T-helper 9 cell (primary cell): ENCODE measurements around the gene NRG4.
"Not testable (repeated sequence)": the region's sequence is repeated elsewhere in the genome, so short reads cannot be mapped to it uniquely, and the experiment has no call there.

Source experiments
- DNase-seq: peaks from one replicate; pipeline ENCODE4 v3.0.0-alpha.2; 2020
- total RNA-seq, 2 donors: gene quantifications; one replicate each; lab custom pipeline; 2026; lab: John Stamatoyannopoulos, UW

NRG4 gene, protein sequence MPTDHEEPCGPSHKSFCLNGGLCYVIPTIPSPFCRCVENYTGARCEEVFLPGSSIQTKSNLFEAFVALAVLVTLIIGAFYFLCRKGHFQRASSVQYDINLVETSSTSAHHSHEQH
- total RNA-seq, result 0 to 0.14 reads per million in 2 donors

DNA sequence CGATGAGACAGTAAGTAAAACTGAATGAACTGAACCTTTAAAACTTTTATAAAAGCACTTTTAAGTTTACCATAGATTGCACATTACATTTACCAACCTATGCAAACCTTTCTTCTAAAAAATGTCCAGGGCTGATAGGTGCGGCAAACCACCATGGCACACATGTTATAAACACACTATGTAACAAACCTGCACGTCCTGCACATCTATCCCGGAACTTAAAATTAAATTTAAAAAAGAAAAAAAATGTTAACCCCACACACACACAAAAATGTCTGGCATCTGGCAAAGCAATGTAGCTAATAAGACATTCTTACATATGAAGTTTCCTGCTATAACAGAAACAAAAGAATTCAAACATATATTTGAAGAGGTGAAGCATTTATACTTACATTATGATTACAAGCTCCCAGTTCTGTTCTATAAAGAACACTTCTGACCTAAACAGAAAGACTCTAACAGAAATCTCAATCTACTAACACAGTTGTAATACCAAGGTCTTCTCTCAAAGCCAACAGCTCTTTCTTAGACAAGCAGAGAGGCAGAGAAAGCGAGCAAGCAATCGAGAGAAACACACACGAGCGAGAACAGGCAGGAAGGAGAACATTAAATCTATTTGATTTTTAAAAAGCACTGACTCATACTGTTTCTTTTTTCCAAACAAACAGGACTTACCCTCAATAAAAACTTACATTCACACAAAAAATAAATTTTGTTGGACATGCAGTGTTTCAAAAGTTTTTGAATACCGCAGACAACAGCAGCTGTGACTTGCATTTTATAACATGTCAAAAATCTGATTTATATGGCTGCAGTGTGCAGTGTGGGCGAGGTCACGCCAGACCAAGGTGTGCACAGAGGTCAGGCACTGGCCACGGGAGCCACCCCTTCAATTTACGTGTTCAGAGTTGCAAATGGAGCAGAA lies at the start of gene NRG4:
Gene NRG4, minus strand, starts transcription at position 798 of the 925 bp plus-strand sequence. CDS start 1,194 bp downstream, outside the sequence.
- DNase-seq, result no peak

DNA sequence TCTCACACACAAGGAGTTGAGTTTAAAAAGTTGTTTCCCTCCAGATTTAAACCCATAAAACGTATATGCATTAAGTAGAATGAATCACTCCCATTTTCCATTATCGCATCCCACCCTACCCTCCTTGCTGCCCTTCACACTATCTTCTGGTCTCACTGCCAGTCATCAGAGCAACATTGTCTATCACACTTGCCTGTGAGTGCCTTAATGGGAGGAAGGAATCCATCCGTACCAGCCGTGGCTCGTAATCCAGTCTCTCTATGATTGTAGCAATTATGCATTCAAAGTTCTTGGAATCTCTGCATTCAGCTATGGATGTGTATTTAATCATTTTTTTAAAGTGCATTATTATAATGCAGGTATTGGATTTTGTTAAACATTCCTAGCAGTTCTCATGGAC lies 49.5 kb upstream of the NRG4 start:
- DNase-seq, result no peak

DNA sequence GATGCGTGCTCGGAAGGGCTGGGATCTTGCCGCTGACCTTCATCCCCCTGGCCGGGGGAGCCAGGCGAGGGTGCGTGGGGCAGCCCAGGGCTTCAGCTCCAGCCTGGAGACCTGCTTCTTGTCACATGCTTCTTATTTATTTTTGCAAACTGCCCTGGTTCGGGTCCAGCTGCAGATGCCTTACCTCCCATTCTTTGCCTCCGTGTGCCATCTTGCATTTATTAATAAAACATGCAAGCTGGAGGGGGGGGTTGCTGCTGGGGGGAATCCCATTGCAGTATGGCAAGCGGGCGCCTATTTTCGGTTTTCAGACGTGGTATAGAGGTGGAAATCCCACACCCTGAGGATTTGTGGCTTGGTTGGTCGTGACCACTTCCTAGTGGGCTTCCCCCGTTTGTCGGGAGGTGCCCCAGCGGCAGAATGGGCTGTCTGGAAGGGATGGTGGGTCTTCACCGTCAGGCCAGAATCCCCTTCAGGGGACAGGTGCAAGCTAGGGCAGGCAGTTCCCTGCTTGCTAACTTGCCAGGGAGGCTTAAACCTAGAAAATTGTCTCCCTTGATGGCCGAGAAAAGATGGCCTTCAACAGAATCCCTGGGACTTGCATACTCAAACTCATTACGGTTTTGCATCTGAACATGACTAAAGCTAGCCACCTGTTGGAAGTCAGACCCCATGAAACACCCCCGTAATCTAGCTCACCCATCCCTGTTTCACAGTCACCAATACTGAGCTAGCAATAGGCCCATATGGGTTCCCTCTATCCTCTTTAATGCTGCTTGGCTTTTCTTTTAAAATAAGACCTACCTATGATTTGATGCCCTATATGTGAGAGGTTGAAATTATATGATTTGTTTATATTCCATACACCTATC lies 48.1 kb upstream of the NRG4 start:
- DNase-seq, result peak; percentile 5

DNA sequence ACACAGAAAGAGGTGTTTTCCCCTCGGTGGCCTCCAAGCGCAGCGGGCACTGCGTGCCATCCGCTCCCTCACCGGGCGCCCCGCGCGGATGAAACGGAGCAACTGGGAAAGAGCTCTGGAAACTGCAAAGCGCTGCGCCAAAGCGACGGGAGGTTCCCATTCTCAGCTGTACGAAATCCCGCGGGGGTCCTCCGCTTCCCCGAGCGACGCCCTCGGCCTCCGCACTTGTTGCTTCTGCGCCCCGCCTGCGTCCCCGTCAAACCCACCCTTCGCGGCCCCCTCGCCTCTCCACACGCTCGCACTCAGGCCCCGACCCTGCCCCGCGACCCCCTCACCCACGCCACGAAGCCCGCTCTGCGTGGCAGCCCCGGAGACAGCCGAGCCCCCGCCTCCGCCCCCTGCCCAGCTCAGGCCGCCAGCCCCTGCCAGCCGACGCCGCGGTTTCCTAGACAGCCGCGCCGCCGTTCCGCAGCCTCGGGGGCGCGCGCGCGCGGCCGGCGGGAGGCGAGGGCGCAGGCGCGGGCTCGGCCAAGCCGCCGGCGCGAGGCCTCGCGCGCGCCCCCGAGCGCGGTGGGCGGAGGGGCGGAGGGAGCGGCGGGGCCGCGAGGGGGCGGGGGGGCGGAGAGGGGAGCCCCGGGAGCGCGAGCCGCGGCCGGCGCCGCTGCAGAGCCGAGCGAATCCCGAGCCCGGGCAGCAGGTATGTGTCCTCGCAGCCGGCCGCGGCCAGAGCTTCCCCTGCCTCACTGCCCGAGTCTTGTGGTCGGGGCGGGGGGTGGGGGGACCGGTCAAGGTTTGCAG lies 47.3 kb upstream of the NRG4 start, which contains the start of gene TMEM266:
Gene TMEM266, plus strand, starts transcription at position 666 of the 798 bp plus-strand sequence. CDS start 74,279 bp downstream, outside the sequence.
- DNase-seq, result peak; percentile 1

DNA sequence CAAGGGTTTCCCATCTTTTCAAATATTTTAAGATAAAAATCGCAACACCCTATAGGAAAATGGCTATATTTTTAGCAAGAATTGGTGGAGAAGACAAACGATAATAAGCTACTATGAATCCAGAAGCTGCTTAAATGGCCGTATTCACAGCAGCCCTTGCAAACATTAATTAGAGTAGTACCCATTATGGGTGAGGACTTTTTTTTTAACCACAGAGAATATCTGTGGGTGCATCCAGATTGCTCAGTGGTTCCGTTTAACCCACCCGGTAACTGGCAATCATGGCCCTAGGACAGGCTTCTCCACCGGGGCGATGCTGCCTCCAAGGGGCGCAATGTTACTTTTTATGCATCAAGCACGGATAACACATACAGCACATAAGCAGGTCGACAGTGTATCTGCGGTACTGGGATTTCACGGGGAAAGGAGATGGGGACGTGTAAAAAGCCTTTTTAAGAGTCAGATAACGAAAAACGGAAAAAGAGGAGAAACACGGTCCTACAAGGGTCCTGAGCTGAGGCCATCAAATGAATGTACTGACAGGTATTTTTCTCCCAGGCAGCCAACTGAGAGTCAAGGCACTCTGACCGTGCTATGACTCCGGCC lies 46.6 kb upstream of the NRG4 start:
- DNase-seq, result no peak

DNA sequence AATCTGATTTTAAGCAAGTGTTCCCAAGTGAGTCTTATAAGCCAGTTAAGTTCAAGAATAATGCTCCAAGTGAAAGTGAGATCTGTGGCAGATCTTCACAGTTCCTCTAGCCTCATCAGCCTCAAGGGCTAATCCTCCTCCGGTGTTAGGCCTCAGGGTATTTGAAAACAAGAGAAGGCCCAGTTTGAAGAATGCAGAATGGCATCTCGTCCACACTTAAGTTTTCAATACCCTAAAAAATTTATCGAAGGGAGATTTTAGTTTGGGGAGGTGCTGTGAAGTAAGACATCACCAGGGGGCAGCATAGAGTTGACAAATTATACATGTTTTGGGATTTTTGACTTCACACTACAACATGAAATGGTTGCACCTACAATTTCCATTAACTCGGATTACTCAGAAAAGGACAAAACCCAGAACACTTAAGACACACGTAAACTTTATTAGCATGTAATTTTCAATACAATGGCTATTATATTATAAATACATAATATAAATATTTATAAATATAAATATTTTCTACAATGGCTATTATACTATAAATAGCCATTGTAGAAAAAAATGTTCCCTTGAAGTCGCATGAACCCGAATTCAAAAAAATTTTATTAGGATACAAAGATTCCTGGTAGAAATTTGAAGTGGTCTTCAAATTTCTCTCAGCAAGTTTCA lies 45.2 kb upstream of the NRG4 start:
- peak; percentile 11 for DNase-seq

DNA sequence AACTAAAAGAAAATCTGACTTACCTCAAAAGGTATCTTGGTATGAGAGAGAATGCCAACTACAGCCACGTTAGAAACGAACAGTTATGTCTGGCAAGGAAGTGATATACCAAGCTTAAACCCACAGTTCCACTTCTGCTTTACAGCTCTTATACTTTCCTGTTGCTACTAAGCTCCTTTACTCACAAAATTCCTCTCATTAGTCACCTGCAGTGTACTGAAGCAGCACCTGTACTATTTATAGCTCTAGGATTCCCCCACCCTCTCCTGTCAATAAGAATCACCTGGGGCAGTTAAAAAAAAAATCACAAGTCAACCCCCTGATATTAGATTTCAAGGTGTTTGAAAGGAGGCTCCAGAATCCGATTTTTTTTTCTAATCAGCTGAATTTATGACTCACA lies 44.7 kb upstream of the NRG4 start:
- no peak for DNase-seq

DNA sequence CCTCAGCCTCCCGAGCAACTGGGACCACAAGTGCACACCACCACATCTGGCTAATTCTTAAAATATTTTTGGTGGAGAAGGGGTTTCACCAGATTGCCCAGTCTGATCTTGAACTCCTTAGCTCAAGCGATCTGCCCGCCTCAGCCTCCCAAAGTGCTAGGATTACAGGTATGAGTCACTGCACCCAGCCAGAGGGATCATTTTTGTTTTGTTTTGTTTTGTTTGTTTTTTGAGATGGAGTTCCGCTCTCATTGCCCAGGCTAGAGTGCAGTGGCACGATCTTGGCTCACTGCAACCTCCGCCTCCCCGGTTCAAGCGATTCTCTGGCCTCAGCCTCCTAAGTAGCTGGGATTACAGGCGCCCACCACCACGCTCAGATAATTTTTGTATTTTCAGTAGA lies 42.0 kb upstream of the NRG4 start:
- DNase-seq, result not testable (repeated sequence)

DNA sequence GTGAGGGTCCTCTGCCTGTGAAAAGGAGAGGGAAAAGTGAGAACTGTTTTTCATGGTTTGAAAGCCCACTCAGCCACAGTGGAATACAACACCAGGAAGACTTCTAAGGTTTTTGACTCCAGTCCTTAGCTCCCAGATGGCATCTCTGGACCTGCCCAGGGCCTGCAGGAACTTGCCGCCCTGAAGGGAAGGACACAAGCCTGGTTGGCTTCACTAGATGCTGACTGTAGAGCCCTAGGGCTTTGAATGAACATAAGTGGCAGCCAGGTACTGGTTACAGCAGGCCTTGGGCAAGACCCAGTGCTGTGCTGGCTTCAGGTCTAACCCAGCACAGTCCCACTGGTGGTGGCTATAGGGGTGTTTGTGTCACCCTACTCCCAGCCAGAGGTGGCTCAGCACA lies 26.3 kb upstream of the NRG4 start:
- no peak for DNase-seq

DNA sequence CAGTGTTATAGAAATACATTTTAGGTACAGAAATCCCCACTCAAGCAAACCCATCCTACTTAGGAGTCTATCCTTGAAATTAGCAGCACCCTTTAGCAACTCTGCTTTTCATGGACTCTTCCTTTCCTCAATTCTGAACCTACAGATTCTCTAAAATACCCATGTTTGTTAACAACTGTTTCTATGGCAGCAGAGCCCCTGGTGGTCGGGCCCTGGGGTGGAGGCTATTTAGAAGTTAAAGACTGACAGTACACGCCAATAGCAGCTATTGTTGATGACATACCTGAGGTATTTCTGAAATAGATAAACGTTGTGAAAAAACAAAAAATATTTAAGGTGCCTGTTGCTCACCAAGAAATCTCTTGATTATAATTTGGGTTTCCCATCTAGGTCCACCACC lies 23.4 kb upstream of the NRG4 start:
- DNase-seq, result no peak

DNA sequence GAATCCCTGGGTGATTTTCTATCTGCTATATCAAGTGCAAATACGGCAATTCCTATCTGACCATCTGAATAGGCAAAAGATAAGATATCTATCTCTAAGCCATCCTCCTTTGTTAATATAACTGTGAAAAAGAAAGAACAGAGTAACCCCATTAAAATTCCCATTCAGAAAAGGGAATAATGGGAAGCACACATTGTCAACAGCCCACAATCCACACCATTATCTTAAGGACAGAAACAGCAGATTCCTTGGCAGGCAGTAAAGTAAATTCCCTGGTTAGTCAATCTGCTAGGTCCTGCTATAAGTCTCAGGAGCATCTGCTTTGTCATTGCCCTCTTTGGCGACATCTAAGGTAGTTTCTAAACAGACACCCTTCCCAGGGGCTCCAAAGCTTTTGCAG lies 21.9 kb upstream of the NRG4 start:
- DNase-seq, result no peak

DNA sequence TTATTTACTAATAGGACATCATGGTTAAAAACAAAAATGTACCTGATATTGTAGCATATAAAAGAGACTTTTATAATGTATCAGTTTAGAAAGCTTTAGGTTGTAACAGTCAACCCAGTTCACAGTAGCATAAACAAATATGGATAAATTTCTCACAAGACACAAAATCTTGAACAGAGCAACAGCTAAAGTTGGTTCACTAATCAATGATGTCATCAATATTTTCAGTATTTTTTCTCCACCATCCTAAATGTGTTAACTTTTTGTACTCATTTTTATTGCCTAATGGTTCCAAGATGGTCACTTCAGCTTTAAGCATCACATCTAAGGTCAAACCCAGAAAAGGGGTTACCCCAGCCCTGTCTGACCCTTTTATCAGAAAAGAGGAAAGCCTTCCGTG lies 21.2 kb upstream of the NRG4 start:
- DNase-seq, result no peak

DNA sequence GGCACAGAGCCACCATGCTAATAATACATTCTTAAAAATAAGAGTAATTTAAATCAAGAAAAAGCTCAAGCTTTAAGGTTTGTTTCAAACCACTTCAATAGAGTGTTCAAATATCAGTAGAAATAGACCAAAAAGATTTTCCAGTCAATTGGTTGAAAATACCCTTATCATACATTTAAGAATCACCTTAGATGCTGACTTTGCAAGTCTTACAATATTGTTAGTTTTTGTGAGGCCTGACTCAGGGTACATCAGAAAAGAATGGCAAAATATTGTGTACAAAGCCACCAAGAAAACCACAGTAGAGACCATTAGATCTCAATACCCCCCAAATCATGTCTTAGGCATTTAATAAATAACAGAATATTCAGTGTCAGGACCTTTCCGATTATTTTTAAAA lies 19.8 kb upstream of the NRG4 start:
- no peak for DNase-seq

DNA sequence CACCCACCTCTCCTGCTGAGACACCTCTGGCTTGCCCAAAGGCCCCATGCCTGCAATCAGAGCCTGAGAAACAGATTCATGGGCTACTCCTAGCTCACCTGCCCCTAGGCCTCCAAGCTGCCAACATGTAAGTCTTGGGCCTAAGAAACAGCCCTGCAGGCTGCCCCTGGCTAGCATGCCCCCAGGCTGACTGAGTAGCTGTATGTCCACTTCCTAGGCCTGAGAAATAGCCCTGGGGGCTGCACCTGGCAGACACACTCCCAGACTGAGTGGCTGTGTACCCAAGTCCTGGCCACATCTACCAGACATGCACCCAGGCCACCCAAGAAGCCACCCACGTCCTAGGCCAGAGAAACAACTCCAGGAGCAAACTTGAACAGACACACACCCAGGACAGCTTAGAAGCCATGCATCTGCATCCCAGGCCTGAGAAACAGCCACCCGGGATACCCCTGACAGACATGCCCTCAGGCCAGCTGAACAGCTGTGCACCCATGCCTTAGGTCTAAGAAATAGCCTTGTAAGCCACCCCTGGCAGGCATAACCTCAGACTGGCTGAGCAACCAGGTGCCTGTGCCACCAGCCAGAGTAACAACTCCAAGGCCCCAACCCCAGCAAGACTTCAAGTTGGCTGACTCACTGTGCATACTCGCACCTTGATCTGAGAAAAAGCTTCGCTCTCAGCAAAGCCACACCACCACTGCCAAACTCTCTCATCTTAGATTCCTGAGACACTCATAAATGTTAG lies 12.0 kb upstream of the NRG4 start:
- DNase-seq, result no peak

DNA sequence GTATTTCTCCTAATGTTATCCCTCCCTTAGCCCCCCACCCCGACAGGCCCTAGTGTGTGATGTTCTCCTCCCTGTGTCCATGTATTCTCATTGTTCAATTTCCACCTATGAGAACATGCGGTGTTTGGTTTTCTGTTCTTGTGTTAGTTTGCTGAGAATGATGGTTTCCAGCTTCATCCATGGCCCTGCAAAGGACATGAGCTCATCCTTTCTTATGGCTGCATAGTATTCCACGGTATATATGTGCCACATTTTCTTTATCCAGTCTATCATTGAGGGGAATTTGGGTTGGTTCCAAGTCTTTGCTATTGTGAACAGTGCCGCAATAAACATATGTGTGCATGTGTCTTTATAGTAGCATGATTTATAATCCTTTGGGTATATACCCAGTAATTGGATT lies 1.2 kb upstream of the NRG4 start:
- not testable (repeated sequence) for DNase-seq

DNA sequence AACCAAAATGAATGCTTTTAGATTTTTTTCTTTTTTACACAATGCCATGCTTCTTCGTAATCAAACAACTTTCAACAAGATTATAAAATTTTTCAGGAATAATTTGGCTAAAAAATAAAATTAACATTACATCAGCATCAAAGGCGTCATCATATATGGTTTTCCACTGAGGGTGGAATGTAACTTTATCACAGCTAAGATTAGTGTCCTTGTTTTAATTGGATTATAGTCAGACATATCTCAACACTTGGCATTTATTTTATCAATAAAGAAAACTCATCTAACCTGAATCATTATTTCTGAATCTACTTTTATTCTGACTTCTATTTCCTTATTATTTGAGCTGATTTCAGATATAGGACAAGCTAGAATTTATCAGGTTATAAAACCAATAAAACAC lies 1.6 kb downstream of the NRG4 start:
- DNase-seq, result no peak

DNA sequence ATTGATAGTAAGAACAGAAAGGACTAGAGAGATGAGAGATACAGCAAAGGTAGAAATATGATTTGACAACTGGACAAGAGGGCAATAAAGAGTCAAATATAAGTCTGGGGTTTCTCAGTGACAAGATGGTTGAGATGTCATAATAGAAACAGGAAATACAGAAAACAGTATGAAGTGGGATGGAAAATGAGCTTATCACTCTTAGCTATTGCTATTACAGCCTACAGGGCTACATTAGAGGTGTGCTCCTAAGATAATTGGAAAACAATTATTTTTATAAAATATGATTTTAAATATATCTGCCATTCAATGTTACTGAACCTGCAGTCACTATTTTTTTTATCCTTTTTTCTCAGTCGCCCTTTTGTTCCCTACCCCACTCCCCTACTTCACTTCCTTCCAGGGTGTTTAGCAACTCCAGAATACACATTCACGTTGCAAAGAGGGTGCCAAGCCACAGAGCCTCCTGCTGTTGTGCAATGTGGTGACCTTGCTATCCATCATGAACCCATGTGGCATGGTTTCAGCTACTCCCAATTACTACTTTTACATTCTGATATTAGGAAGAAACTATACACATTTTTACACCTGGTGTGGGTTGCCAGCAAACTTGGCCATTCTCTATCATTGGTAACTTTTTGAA lies 6.0 kb downstream of the NRG4 start:
- no peak for DNase-seq

DNA sequence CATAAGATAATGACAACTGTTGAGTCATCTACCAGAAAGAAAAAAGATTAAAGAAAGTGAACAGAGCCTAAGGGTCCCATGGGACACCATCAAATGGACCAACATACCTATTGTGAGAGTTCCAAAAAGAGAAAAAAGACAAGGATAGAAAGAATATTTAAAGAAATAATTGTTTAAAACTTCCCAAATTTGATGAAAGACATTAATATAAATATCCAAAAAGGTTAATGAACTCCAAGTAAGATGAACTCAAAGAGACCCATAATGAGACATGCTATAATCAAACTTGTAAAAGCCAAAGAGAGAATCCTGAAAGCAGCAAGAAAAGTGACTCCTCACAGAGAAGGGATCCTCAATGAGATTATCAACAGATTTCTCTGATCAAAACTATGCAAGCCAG lies 8.9 kb downstream of the NRG4 start:
- DNase-seq, result no peak

DNA sequence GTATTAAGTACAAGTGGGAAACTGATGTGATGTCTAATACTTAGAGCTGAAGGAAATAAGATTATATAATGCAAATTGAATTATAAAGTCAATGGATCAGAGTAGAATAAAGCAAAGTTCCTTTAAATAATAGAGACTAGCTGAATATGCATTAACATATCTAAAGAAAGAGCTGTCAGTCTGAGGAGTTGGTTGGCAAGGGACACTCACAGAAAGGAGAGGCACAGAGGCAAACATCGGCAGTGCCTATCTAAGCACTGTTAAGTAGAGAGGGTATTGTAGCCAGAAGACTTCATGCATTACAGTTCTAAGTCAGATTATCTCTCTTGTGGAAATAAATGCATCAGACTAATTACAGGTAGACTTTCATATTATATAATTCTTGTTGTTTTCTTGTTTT lies 16.6 kb downstream of the NRG4 start:
- no peak for DNase-seq

DNA sequence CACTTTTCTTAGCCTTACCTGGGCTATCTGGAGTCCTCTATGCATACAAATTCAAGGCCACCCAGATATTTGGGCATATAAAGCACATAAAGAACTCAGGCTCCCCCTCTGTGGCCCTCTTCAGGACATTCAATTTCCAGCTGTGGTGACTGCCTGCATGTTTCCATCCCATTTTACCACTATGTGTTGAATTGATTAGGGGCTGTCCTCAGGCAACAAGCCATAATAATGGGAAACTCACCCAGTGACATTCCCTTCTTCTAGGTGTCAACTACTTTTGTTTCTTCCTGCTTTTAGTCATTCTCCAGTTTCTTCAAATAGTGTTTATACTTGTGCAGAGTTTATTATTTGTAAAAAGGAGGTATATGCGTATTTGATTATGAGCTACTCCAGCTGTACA lies 18.0 kb downstream of the NRG4 start:
- DNase-seq, result no peak
